Lower leg skin (tissue), 3 donors: ENCODE results near the gene SEMA4A.

Experiments
- CTCF ChIP-seq, 3 donors: fragments of 450-650 bp; IDR thresholded peaks; one replicate each; pipeline ENCODE4 v1.5.1; 2016; ENCODE audit warnings: antibody characterized with exemption in 3 of 3, mild to moderate bottlenecking in 3 of 3, moderate library complexity in 2 of 3
- POLR2A ChIP-seq, 2 donors: fragments of 450-650 bp; IDR thresholded peaks; one replicate each; pipeline ENCODE4 v1.6.1; 2016 to 2017; ENCODE audit warnings: antibody characterized with exemption in 2 of 2, mild to moderate bottlenecking in 1 of 2, moderate library complexity in 1 of 2

DNA sequence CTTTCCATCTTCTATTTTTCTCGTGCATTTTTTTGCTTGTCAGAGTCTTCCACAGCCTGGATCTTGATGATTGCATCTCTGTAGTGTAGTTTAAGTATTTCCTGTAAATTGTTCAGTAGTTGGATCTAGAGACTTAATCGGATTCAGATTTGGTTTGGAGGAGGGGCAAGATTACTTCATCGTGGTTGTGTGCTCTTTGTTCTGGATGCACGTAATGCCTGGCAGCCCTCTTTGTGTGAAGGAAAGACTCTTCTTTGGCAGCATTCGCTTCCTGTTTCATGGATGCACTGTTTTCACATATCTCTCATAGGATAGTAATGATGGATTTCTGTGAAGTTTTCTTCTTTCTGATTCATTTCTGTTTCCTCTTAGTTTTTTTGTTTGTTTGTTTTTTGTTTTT lies 14.2 kb downstream of the SEMA4A start:
- TF ChIP-seq POLR2A (IDR thresholded peaks at IDR 0.05) (no peak), CTCF (IDR thresholded peaks at IDR 0.05) (no peak)
